Measurements from ENCODE around the gene PSAP.

Gene PSAP

DNA sequence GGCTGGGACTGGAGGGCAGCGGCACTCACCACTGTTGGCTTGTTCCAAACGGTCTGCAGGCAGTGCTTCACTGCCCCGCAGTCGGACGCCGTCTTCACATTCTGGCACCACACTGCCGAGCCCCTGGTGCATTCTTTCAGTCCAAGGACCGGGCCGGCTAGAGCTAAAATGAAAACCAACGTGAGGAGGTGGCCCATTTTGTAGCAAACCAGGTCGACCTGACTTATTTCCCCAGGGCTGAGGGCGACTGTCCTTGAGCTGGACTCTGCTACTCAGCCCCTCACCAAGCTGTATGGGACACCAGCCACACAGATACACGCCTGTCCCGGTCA, 16.7 kb downstream of the PSAP start:
- Histone ChIP-seq H3K9ac (ENCODE audit: low read length) (no peak overlapping the region), H3K27me3 (ENCODE audit: low read length) (no peaks in the 10 kb centered on the region), H3K4me3 (ENCODE audit: insufficient read depth, low read length, poor library complexity, severe bottlenecking) (no peak overlapping the region), H3K9me3 (ENCODE audit: insufficient read depth, low read length) (no peaks in the 10 kb centered on the region), H3K4me2 (ENCODE audit: low read depth, low read length, poor library complexity, severe bottlenecking) (no peak overlapping the region), H3F3A (ENCODE audit: insufficient read depth) (no peaks in the 10 kb centered on the region), H3K27ac (ENCODE audit: low read depth, low read length) (no peak overlapping the region), H3K79me2 (ENCODE audit: insufficient read depth, low read length) (0 out of 2 replicates have a peak, but pooled peaks cover 5% of the 10 kb centered on the region), H2AFZ (ENCODE audit: low read depth, low read length, severe bottlenecking) (no peak overlapping the region), H3K9me2 (replicated peaks; ENCODE audit: insufficient read depth, low read length) (no peaks in the 10 kb centered on the region), H4K20me1 (ENCODE audit: low read depth, low read length) (peaks cover 7% of the 10 kb centered on the region; the same call in 1 of the 2 replicates), H3K36me3 (ENCODE audit: low read length) (no peaks in the 10 kb centered on the region)
- no peak for TF ChIP-seq EZH2phosphoT487 (conservative IDR thresholded peaks at IDR 0.05; ENCODE audit: low read length)
- no peak for TF ChIP-seq CTCF (IDR thresholded peaks at IDR 0.05; ENCODE audit: insufficient read depth, low read length, poor library complexity, severe bottlenecking)

- Histone ChIP-seq H3K9me3 (ENCODE audit: insufficient read depth, low read length) (no peaks in the 10 kb centered on the region), H4K20me1 (ENCODE audit: low read depth, low read length) (peaks cover 7% of the 10 kb centered on the region; the same call in 1 of the 2 replicates), H3K36me3 (ENCODE audit: low read length) (no peaks in the 10 kb centered on the region), H3K4me3 (ENCODE audit: insufficient read depth, low read length, poor library complexity, severe bottlenecking) (no peak overlapping the region), H2AFZ (ENCODE audit: low read depth, low read length, severe bottlenecking) (no peak overlapping the region), H3K9ac (ENCODE audit: low read length) (no peak overlapping the region), H3K79me2 (ENCODE audit: insufficient read depth, low read length) (0 out of 2 replicates have a peak, but pooled peaks cover 5% of the 10 kb centered on the region), H3K9me2 (replicated peaks; ENCODE audit: insufficient read depth, low read length) (no peaks in the 10 kb centered on the region), H3K4me2 (ENCODE audit: low read depth, low read length, poor library complexity, severe bottlenecking) (no peak overlapping the region), H3K27ac (ENCODE audit: low read depth, low read length) (no peak overlapping the region), H3K27me3 (ENCODE audit: low read length) (no peaks in the 10 kb centered on the region), H3F3A (ENCODE audit: insufficient read depth) (no peaks in the 10 kb centered on the region)
- TF ChIP-seq CTCF (IDR thresholded peaks at IDR 0.05; ENCODE audit: insufficient read depth, low read length, poor library complexity, severe bottlenecking), result no peak
- no peak for TF ChIP-seq EZH2phosphoT487 (conservative IDR thresholded peaks at IDR 0.05; ENCODE audit: low read length)
Observed at GRCh38 chr10:71833451-71834342, 17.4 kb downstream of the PSAP start.

GRCh38 chr10:71832967-71833366, 18.1 kb downstream of the PSAP start:
- Histone ChIP-seq H2AFZ (ENCODE audit: low read depth, low read length, severe bottlenecking) (no peak overlapping the region), H4K20me1 (ENCODE audit: low read depth, low read length) (peaks cover 6% of the 10 kb centered on the region; the same call in 1 of the 2 replicates), H3K79me2 (ENCODE audit: insufficient read depth, low read length) (0 out of 2 replicates have a peak, but pooled peaks cover 5% of the 10 kb centered on the region)

More at GRCh38 chr10:71832967-71833366, 18.1 kb downstream of the PSAP start:
- Histone ChIP-seq H3F3A (ENCODE audit: insufficient read depth) (no peaks in the 10 kb centered on the region), H3K9me3 (ENCODE audit: insufficient read depth, low read length) (no peaks in the 10 kb centered on the region), H3K4me2 (ENCODE audit: low read depth, low read length, poor library complexity, severe bottlenecking) (no peak overlapping the region), H3K9me2 (replicated peaks; ENCODE audit: insufficient read depth, low read length) (no peaks in the 10 kb centered on the region), H3K4me3 (ENCODE audit: insufficient read depth, low read length, poor library complexity, severe bottlenecking) (no peak overlapping the region), H3K27me3 (ENCODE audit: low read length) (no peaks in the 10 kb centered on the region), H3K9ac (ENCODE audit: low read length) (no peak overlapping the region), H3K36me3 (ENCODE audit: low read length) (no peaks in the 10 kb centered on the region), H3K27ac (ENCODE audit: low read depth, low read length) (no peak overlapping the region)
- TF ChIP-seq EZH2phosphoT487 (conservative IDR thresholded peaks at IDR 0.05; ENCODE audit: low read length) (no peak), CTCF (IDR thresholded peaks at IDR 0.05; ENCODE audit: insufficient read depth, low read length, poor library complexity, severe bottlenecking) (no peak)

All from SU-DHL-6 (cell line).